GM12878 (cell line): Measurements from ENCODE around the gene ACKR4. TPM values are rescaled to one million over a fixed set of nuclear protein-coding genes. Genes with fewer than 3 reads are reported as not detected.
"Not testable (repeated sequence)": the region's sequence is repeated elsewhere in the genome, so short reads cannot be mapped to it uniquely, and the experiment has no call there.

ENCODE experiments used
- ATAC-seq: fragments of 200-7000 bp; cut with Tn5 transposase; 3 replicates; pipeline ENCODE4 v1.9.1; 2020; ENCODE audit warnings: mild to moderate bottlenecking, moderate library complexity
- BruUV-seq: library from RNA; stranded (reverse); fragments of 400-500 nt; replicated peaks from 2 replicates; lab custom pipeline; 2021; lab: Mats Ljungman, UMichigan
- CTCF ChIA-PET: fragments of 300-600 bp; sonication (Branson Sonifier 250); formaldehyde crosslinking; extraction: SDS; loops from one replicate; lab custom pipeline; 2021; ENCODE audit warnings: inconsistent platforms; lab: Yijun Ruan, JAX
- POLR2A ChIA-PET: fragments of 350-600 bp; formaldehyde crosslinking; extraction: SDS; loops from one replicate; lab custom pipeline; 2021; ENCODE audit warnings: inconsistent platforms; lab: Charles Lee
- RAD21 ChIA-PET: fragments of 300-600 bp; sonication (Branson Sonifier 250); formaldehyde crosslinking; loops from one replicate; lab custom pipeline; 2023; ENCODE audit warnings: antibody characterized with exemption; ENCODE audit not compliant: unreplicated experiment; lab: Charles Lee
- SMC1A ChIA-PET: fragments of 300-600 bp; sonication (Branson Sonifier 250); formaldehyde crosslinking; loops from one replicate; lab custom pipeline; 2023; ENCODE audit not compliant: unreplicated experiment, uncharacterized antibody; lab: Charles Lee
- DNase-seq: peaks from one replicate; pipeline ENCODE4 v3.0.0-alpha.2; 2011; ENCODE audit warnings: low read depth, low spot score
- FAIRE-seq: peaks from 3 replicates; lab custom pipeline; 2011; peaks lifted over from hg19 to GRCh38; lab: Jason Lieb, UNC
- H2AFZ ChIP-seq: 2 replicates; pipeline ENCODE4 v1.6.0; 2011; ENCODE audit warnings: low read depth, low read length, control low read depth; ENCODE audit not compliant: control insufficient read depth
- H3K27ac ChIP-seq: 2 replicates; pipeline ENCODE4 v1.5.1; 2011; ENCODE audit warnings: control low read depth; ENCODE audit not compliant: control insufficient read depth, insufficient read depth
- H3K27me3 ChIP-seq, 2 experiments: replicated peaks in 1 of 2; 2 replicates each; pipeline versions ENCODE4 v1.6.0 to v1.6.1; 2011; ENCODE audit warnings: low read length in 1 of 2; ENCODE audit not compliant: control insufficient read depth in 2 of 2, insufficient read depth in 2 of 2
- H3K36me3 ChIP-seq, 2 experiments: 2 replicates each; pipeline ENCODE4 v1.5.1; 2011; ENCODE audit warnings: low read length in 1 of 2; ENCODE audit not compliant: control insufficient read depth in 2 of 2, insufficient read depth in 2 of 2
- H3K4me1 ChIP-seq: 2 replicates; pipeline ENCODE4 v1.6.1; 2011; ENCODE audit warnings: mild to moderate bottlenecking, low read length, moderate library complexity, mixed read lengths; ENCODE audit not compliant: control insufficient read depth, insufficient read depth
- H3K4me2 ChIP-seq: 2 replicates; pipeline ENCODE4 v1.6.0; 2011; ENCODE audit warnings: control low read depth; ENCODE audit not compliant: control insufficient read depth, insufficient read depth
- H3K4me3 ChIP-seq: fragments of 200-600 bp; sonication (generic); 2 replicates; pipeline ENCODE4 v1.5.1; 2016
- H3K79me2 ChIP-seq: 2 replicates; pipeline ENCODE4 v1.6.0; 2011; ENCODE audit warnings: low read length; ENCODE audit not compliant: control insufficient read depth, insufficient read depth
- H3K9ac ChIP-seq: 2 replicates; pipeline ENCODE4 v1.8.0; 2011; ENCODE audit warnings: low read length, control low read depth, mixed read lengths; ENCODE audit not compliant: control insufficient read depth, insufficient read depth
- H3K9me3 ChIP-seq: replicated peaks from 3 replicates; pipeline ENCODE4 v1.5.1; 2011; ENCODE audit warnings: mild to moderate bottlenecking, low read length; ENCODE audit not compliant: control insufficient read depth, insufficient read depth
- H4K20me1 ChIP-seq: 2 replicates; pipeline ENCODE4 v1.6.0; 2011; ENCODE audit not compliant: control insufficient read depth, insufficient read depth
- BCLAF1 ChIP-seq: fragments of 450-650 bp; IDR thresholded peaks from 2 replicates; pipeline ENCODE4 v1.6.1; 2017; ENCODE audit warnings: antibody characterized with exemption, mild to moderate bottlenecking, moderate library complexity
- DPF2 ChIP-seq: fragments of 450-650 bp; IDR thresholded peaks from 2 replicates; pipeline ENCODE4 v1.6.1; 2017; ENCODE audit warnings: mild to moderate bottlenecking
- IKZF2 ChIP-seq, 2 experiments: fragments of 450-650 bp; IDR thresholded peaks; 2 replicates each; pipeline ENCODE4 v1.6.1; 2017; ENCODE audit warnings: mild to moderate bottlenecking in 2 of 2, moderate library complexity in 2 of 2
- KLF5 ChIP-seq: fragments of 450-650 bp; IDR thresholded peaks from 2 replicates; pipeline ENCODE4 v1.6.1; 2014; ENCODE audit warnings: mild to moderate bottlenecking; ENCODE audit not compliant: partially characterized antibody
- MYB ChIP-seq: fragments of 150-350 bp; IDR thresholded peaks from 2 replicates; pipeline ENCODE4 v1.6.1; 2014; ENCODE audit warnings: mild to moderate bottlenecking, low read depth, low read length, borderline replicate concordance
- NFIC ChIP-seq: IDR thresholded peaks from 2 replicates; pipeline ENCODE4 v1.6.1; 2012; ENCODE audit warnings: low read depth, mild to moderate bottlenecking, inconsistent platforms, low read length, moderate library complexity
- NR2C2 ChIP-seq: IDR thresholded peaks from 2 replicates; pipeline ENCODE4 v1.6.1; 2011; ENCODE audit warnings: borderline replicate concordance, low read depth; ENCODE audit not compliant: control insufficient read depth, insufficient read length
- PRDM15 ChIP-seq: fragments of 450-650 bp; formaldehyde crosslinking; IDR thresholded peaks from 2 replicates; pipeline ENCODE4 v1.4.0; 2020; ENCODE audit warnings: mild to moderate bottlenecking, moderate library complexity
- RAD21 ChIP-seq: IDR thresholded peaks from 2 replicates; pipeline ENCODE4 v1.6.1; 2011; ENCODE audit warnings: mild to moderate bottlenecking, low read depth, low read length, moderate library complexity; ENCODE audit not compliant: insufficient read depth
- RAD51 ChIP-seq: fragments of 450-650 bp; IDR thresholded peaks from 2 replicates; pipeline ENCODE4 v1.6.1; 2016; ENCODE audit warnings: moderate library complexity, mild to moderate bottlenecking, inconsistent platforms
- WGBS: methylation state at CpG from one replicate; pipeline ENCODE4 v1.1.6; 2016; ENCODE audit warnings: low lambda C conversion rate; ENCODE audit not compliant: insufficient replicate concordance, insufficient coverage; ENCODE audit errors: missing lambda C conversion rate; 5-methylcytosine and 5-hydroxymethylcytosine counted together
- in situ Hi-C: fragments of 300-500 bp; cut with MboI; formaldehyde crosslinking; loops from 9 replicates; pipeline ENCODE4 v1.14.3; 2018; ENCODE audit warnings: mixed read lengths
- intact Hi-C: fragments of 100-400 bp; cut with micrococcal nuclease; formaldehyde crosslinking; loops from one replicate; pipeline ENCODE4 v1.14.2; 2022; ENCODE audit not compliant: unreplicated experiment
- polyA plus RNA-seq, 11 experiments: library from polyadenylated mRNA; depleted of rRNA in 4 of 11; unstranded in 6 of 11; stranded (reverse) in 5 of 11; fragments of >200 nt; fragmentation: Nextera tagmentation in 4 of 11; fragmentation: Illumina TruSeq in 1 of 11; extraction: Ambion mirVana in 4 of 11; extraction: Trizol in 1 of 11; gene quantifications; 1 replicate in 1 of 11; 2 replicates in 10 of 11; pipeline versions ENCODE4 v1.2.1 to v1.2.3, GENCODE V29; 2011 to 2016; ENCODE audit warnings: inconsistent platforms in 2 of 11, missing spikeins in 2 of 11, low read depth in 1 of 11
- total RNA-seq, 4 experiments: library from RNA; depleted of rRNA in 3 of 4; stranded (reverse); fragments of >200 nt in 3 of 4; fragmentation: Illumina TruSeq in 1 of 4; extraction: Trizol in 1 of 4; gene quantifications; 2 replicates each; pipeline versions ENCODE4 v1.2.1 to v1.2.3, GENCODE V29; 2013 to 2021

Gene ACKR4
- total and polyA plus RNA-seq, 10 of the 15 experiments (the other 5 are each of a cell fraction or from before 2014, with no cell fraction given): 0.06 to 0.40 (median 0.12) TPM

GRCh38 chr3:132555306-132556035 is 41.6 kb upstream of the ACKR4 start (continued):
- no peak for TF ChIP-seq BCLAF1
- no peak for TF ChIP-seq MYB
- no peak for TF ChIP-seq RAD51
- TF ChIP-seq DPF2: no peak
- no peak for TF ChIP-seq NR2C2
- TF ChIP-seq IKZF2 (IDR thresholded peaks at IDR 0.05): no peak
- TF ChIP-seq NFIC: no peak
- TF ChIP-seq RAD21: no peak
- TF ChIP-seq PRDM15 (CRISPR knock-in tag): no peak
- TF ChIP-seq KLF5: no peak

GRCh38 chr3:132556036-132556386 is 41.1 kb upstream of the ACKR4 start:
- H3K79me2 ChIP-seq, H3K4me1 ChIP-seq, BruUV-seq, POLR2A ChIA-PET, H3K27me3 ChIP-seq, intact Hi-C loops, H3K36me3 ChIP-seq, H3K27ac ChIP-seq, ATAC-seq, H3K9me3 ChIP-seq, FAIRE-seq, H2AFZ ChIP-seq, H4K20me1 ChIP-seq, DNase-seq, H3K9ac ChIP-seq, H3K4me2 ChIP-seq, H3K4me3 ChIP-seq, in situ Hi-C loops, SMC1A ChIA-PET, RAD21 ChIA-PET: not testable (repeated sequence)
- CTCF ChIA-PET: interaction anchor here (1.2 kb wide), 1 partner anchor 20 kb away, joined by 3 read pairs; no protein-coding TSS in a partner anchor
- WGBS: 78% methylated on average over 3 of the region's 3 CpGs
